ENCODE results near the gene COG4. TPM values are rescaled to one million over a fixed set of nuclear protein-coding genes. Genes with fewer than 3 reads are reported as not detected.
"Not testable (repeated sequence)": the region's sequence is repeated elsewhere in the genome, so short reads cannot be mapped to it uniquely, and the experiment has no call there.

The COG4 gene
- total RNA-seq, 2 donors from 2014 or later: 33.9 to 41.2 TPM

- not testable (repeated sequence) for ATAC-seq, DNase-seq
- intact Hi-C loops (cut with DNase I): loop anchor here in 1 of 2 donors (5.0 kb wide), 2 partner anchors 42 to 122 kb away; no protein-coding TSS in a partner anchor
These were observed 6.6 kb upstream of the COG4 start for GRCh38 chr16:70529954-70530353.

- no peak for DNase-seq
- peak in 1 of 2 donors; percentile 30 for ATAC-seq
- intact Hi-C loops (cut with DNase I): loop anchor here in 1 of 2 donors (5.0 kb wide), 1 partner anchor 43 kb away; no protein-coding TSS in a partner anchor
These were observed 5.9 kb upstream of the COG4 start for GRCh38 chr16:70529051-70529777.

- intact Hi-C loops (cut with DNase I): loop anchor here in 1 of 2 donors (5.0 kb wide), 1 partner anchor 45 kb away; no protein-coding TSS in a partner anchor
- no peak for ATAC-seq
- DNase-seq: no peak
These were observed 4.1 kb upstream of the COG4 start for GRCh38 chr16:70527315-70527996.

GRCh38 chr16:70526403-70526802, 3.0 kb upstream of the COG4 start:
- intact Hi-C loops (cut with DNase I): loop anchor here in 1 of 2 donors (5.0 kb wide), 1 partner anchor 46 kb away; no protein-coding TSS in a partner anchor
- ATAC-seq: no peak
- DNase-seq: no peak

GRCh38 chr16:70524399-70524825, 1.1 kb upstream of the COG4 start:
- DNase-seq; intact Hi-C loops (cut with DNase I): not testable (repeated sequence)
- ATAC-seq: peak; percentile 8 to 22

- peak; percentile 75 for DNase-seq
- intact Hi-C loops (cut with DNase I): no loop called here
- peak; percentile 84 to 85 for ATAC-seq
These were observed 517 bp upstream of the COG4 start, which contains the start of gene SF3B3 for GRCh38 chr16:70523743-70524398. SF3B3 (plus strand) TSS chr16:70523816; CDS start chr16:70526657, 2,841 bp downstream.

- no peak for DNase-seq
- intact Hi-C loops (cut with DNase I): no loop called here
- ATAC-seq: no peak
These were observed 908 bp downstream of the COG4 start for GRCh38 chr16:70522216-70523075.

- intact Hi-C loops (cut with DNase I): no loop called here
- ATAC-seq: no peak
These were observed 2.6 kb downstream of the COG4 start for GRCh38 chr16:70520612-70521297.

GRCh38 chr16:70512456-70512855, 10.9 kb downstream of the COG4 start:
- DNase-seq (no peak), ATAC-seq (no peak)
- intact Hi-C loops (cut with DNase I): no loop called here

More at GRCh38 chr16:70520612-70521297, 2.6 kb downstream of the COG4 start:
- no peak for DNase-seq

- intact Hi-C loops (cut with DNase I): no loop called here
- ATAC-seq: no peak
- no peak for DNase-seq
These were observed 11.5 kb downstream of the COG4 start for GRCh38 chr16:70511833-70512232.

GRCh38 chr16:70510216-70510615, 13.1 kb downstream of the COG4 start:
- intact Hi-C loops (cut with DNase I): no loop called here
- ATAC-seq (no peak), DNase-seq (no peak)

- no peak for DNase-seq
- intact Hi-C loops (cut with DNase I): no loop called here
- ATAC-seq: no peak
These were observed 14.6 kb downstream of the COG4 start for GRCh38 chr16:70508752-70509151.

GRCh38 chr16:70496513-70496912, 26.8 kb downstream of the COG4 start:
- ATAC-seq: no peak
- no peak for DNase-seq
- intact Hi-C loops (cut with DNase I): no loop called here

- ATAC-seq (no peak), DNase-seq (no peak)
- intact Hi-C loops (cut with DNase I): no loop called here
These were observed 27.8 kb downstream of the COG4 start for GRCh38 chr16:70495425-70496182.

- no peak for ATAC-seq
- no peak for DNase-seq
- intact Hi-C loops (cut with DNase I): no loop called here
These were observed 28.6 kb downstream of the COG4 start for GRCh38 chr16:70494777-70495176.

GRCh38 chr16:70494202-70494770, 29.1 kb downstream of the COG4 start:
- ATAC-seq (peak; percentile 33 to 78), DNase-seq (no peak)
- intact Hi-C loops (cut with DNase I): no loop called here

- DNase-seq: no peak
- intact Hi-C loops (cut with DNase I): no loop called here
- ATAC-seq: peak; percentile 33 to 41
These were observed 29.6 kb downstream of the COG4 start for GRCh38 chr16:70493802-70494201.

Data from left cardiac atrium (tissue), 4 donors.